ENCODE results near the gene GTF2H4.

GTF2H4 gene

GRCh38 chr6:30960907-30961673, 53.1 kb downstream of the GTF2H4 start:
- DNase-seq (ENCODE audit: low read depth) = peak; percentile 9
- no peak overlapping the region for H3K4me3 ChIP-seq (ENCODE audit: low read length)
- TF ChIP-seq CTCF (IDR thresholded peaks at IDR 0.05; ENCODE audit: insufficient read depth, low read depth, low read length, missing control alignments) = no peak

GRCh38 chr6:30962716-30963115, 54.7 kb downstream of the GTF2H4 start:
- DNase-seq (ENCODE audit: low read depth) = no peak
- no peak for TF ChIP-seq CTCF (IDR thresholded peaks at IDR 0.05; ENCODE audit: insufficient read depth, low read depth, low read length, missing control alignments)
- H3K4me3 ChIP-seq (ENCODE audit: low read length) = no peak overlapping the region

GRCh38 chr6:30963641-30964040, 55.6 kb downstream of the GTF2H4 start:
- TF ChIP-seq CTCF (IDR thresholded peaks at IDR 0.05; ENCODE audit: insufficient read depth, low read depth, low read length, missing control alignments) = no peak
- no peak overlapping the region for H3K4me3 ChIP-seq (ENCODE audit: low read length)
- peak; percentile 39 for DNase-seq (ENCODE audit: low read depth)

All from epithelial cell of esophagus (primary cell).